Measurements from ENCODE around the gene SLC38A7. TPM values are rescaled to one million over a fixed set of nuclear protein-coding genes. Genes with fewer than 3 reads are reported as not detected.

Gene SLC38A7, protein sequence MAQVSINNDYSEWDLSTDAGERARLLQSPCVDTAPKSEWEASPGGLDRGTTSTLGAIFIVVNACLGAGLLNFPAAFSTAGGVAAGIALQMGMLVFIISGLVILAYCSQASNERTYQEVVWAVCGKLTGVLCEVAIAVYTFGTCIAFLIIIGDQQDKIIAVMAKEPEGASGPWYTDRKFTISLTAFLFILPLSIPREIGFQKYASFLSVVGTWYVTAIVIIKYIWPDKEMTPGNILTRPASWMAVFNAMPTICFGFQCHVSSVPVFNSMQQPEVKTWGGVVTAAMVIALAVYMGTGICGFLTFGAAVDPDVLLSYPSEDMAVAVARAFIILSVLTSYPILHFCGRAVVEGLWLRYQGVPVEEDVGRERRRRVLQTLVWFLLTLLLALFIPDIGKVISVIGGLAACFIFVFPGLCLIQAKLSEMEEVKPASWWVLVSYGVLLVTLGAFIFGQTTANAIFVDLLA
- total RNA-seq (10 to 100 TPM; 10.2 to 16.8 (median 16.7) TPM), polyA plus RNA-seq (1 to 10 TPM; 3.4 to 5.6 TPM), total RNA-seq (7.3 reads per million, percentile 30 among the genes with 10 or more reads in this experiment)

DNA sequence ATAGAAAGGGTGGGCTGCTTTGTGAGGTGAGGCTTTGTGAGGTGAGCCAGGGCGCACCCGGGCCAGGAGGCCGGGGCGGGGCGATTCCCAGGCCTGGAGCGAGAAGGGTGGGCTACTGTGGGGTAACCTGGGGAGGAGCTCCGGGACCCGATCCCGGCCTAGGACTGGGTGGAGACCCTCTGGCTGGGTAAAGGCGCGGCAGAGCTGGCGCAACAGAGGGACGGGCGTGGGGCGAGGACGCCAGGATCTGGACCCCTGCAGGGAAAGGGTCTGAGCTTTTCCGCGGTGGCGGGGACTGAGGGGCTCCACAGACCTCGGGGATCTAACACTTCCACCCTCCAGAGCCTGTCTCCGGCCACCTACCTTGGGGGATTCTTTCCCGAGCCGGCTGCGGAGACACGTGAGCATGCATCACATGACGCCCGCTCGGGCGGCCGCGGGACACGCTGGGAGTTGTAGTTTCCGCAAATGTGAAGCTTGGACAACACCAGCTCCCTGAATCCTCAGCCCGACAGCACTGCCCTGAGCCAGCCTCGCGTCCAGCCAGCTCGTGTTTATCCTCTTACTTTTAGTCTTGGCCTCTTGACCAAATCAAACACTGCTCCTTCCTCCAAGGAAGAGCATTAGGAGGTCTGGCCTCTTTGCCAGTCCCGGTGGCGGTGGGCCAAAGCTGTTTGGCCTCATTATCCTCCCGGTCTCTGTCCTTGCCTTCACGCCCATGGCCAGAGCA lies at the start of gene SLC38A7:
Gene SLC38A7, minus strand, starts transcription at position 417 of the 730 bp plus-strand sequence. CDS start 4,644 bp downstream, outside the sequence.
- Histone ChIP-seq H3K27ac (ENCODE audit: low read depth, low read length) (peak within 1 kb of the TSS; percentile 71), H3K4me1 (ENCODE audit: control insufficient read depth in 2 of 2, insufficient read depth in 2 of 2, low read length in 2 of 2) (peaks cover 12 to 20% of the 10 kb centered on the region in 2 donors), H3K4me3 (ENCODE audit: low read length) (peak within 1 kb of the TSS; percentile 78), H3K36me3 (ENCODE audit: control insufficient read depth in 2 of 3, insufficient read depth in 3 of 3, low read length in 3 of 3) (peaks cover 0 to 4% (median 0%) of the 10 kb centered on the region in 3 experiments), H3K27me3 (ENCODE audit: control insufficient read depth in 2 of 2, insufficient read depth in 2 of 2, low read length in 2 of 2) (no peaks in the 10 kb centered on the region), H3K9me3 (ENCODE audit: control insufficient read depth in 2 of 3, low read length in 3 of 3) (no peaks in the 10 kb centered on the region)
- ChIA-PET POLR2A (interaction anchor here (0.6 to 0.8 kb wide), 3 partner anchors 13 to 1358 kb away, joined by 3 read pairs; no protein-coding TSS in a partner anchor), CTCF (interaction anchor here (0.5 to 1.3 kb wide), 2 partner anchors 47 to 72 kb away, joined by 3 read pairs; no protein-coding TSS in a partner anchor)
- intact Hi-C loops (cut with micrococcal nuclease) = loop anchor here (1.0 to 5.0 kb wide), 6 partner anchors 50 to 292 kb away; partner anchors contain the start of genes GINS3 (in 2 of the 2), GOT2 (in 2 of the 2) and SETD6 (in 1 of the 2)
- H3K9me3 Mint-ChIP-seq = no peaks in the 10 kb centered on the region
- H3K27me3 Mint-ChIP-seq = peaks cover 0 to 4% (median 0%) of the 10 kb centered on the region in 5 donors
- ATAC-seq (peak; percentile 88), DNase-seq (peak; percentile 49 to 73 (median 60))
- H3K4me3 Mint-ChIP-seq = peak within 1 kb of the TSS; percentile 86 to 95 (median 91)
- peaks cover 0 to 12% (median 0%) of the 10 kb centered on the region in 5 donors for H3K36me3 Mint-ChIP-seq
- peak within 1 kb of the TSS; percentile 52 to 91 (median 86) for H3K27ac Mint-ChIP-seq
- peaks cover 6 to 27% (median 22%) of the 10 kb centered on the region in 7 donors for H3K4me1 Mint-ChIP-seq

DNA sequence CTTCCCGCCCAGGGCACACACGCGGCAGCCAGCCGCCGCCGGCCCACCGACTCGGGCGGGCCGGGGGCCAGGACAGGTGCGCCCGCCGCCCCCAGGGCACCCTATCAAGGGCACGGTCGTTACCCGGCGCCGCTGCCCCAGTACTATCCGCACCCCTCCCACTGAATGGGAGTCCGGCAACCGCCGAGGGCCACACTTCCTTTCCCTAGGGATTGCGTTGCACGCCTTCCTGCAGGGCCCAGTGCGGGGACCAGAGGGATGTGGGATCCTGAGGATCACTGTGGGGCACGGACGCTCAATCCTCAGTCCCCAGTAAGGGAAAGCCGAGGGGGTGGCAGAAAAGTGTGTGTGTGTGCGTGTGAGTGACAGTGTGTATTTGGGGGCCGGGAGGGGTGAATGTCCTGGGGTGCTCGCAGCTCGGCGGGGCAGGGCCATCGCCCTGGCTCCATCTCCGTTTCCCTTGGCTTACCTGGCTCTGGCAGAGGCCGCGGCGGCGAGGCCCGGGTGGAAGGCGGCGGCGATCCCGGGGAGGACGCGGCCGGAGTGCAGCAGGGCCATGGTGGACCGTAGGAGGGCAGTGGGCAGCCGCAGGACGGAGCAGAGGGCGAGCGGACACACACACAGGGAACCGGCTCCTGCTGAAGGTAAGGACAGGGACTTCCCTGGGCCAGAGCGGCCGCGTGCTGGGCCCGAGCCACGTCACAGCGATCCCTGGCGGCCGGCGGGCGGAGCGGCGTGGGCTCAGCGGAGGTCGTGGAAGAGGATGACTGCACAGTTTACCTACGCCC lies 49.3 kb upstream of the SLC38A7 start, which contains the start of gene GOT2:
Gene GOT2, minus strand, starts transcription at position 646 of the 788 bp plus-strand sequence. Its CDS starts 88 bp downstream, at position 558.
- Mint-ChIP-seq H3K27ac (peak within 1 kb of the TSS; percentile 31 to 95 (median 91)), H3K9me3 (no peaks in the 10 kb centered on the region), H3K36me3 (peaks cover 0 to 6% (median 0%) of the 10 kb centered on the region in 5 donors), H3K27me3 (peaks cover 0 to 3% (median 0%) of the 10 kb centered on the region in 5 donors), H3K4me1 (peaks cover 16 to 50% (median 42%) of the 10 kb centered on the region in 7 donors), H3K4me3 (peak within 1 kb of the TSS; percentile 93 to 99 (median 98))
- H3K27me3 ChIP-seq (ENCODE audit: control insufficient read depth in 2 of 2, insufficient read depth in 2 of 2, low read length in 2 of 2) = no peaks in the 10 kb centered on the region
- CTCF ChIA-PET = interaction anchor here (0.6 to 2.6 kb wide), 2 partner anchors 22 to 244 kb away, joined by 3 to 9 read pairs; no protein-coding TSS in a partner anchor
- H3K9me3 ChIP-seq (ENCODE audit: control insufficient read depth in 2 of 3, low read length in 3 of 3) = no peaks in the 10 kb centered on the region
- peak within 1 kb of the TSS; percentile 79 for H3K27ac ChIP-seq (ENCODE audit: low read depth, low read length)
- peaks cover 9 to 15% of the 10 kb centered on the region in 2 donors for H3K4me1 ChIP-seq (ENCODE audit: control insufficient read depth in 2 of 2, insufficient read depth in 2 of 2, low read length in 2 of 2)
- peak within 1 kb of the TSS; percentile 83 for H3K4me3 ChIP-seq (ENCODE audit: low read length)
- intact Hi-C loops (cut with micrococcal nuclease) = loop anchor here (1.0 to 5.0 kb wide), 10 partner anchors 22 to 605 kb away; partner anchors contain the start of genes CFAP20 (in 2 of the 2), GINS3 (in 2 of the 2), SETD6 (in 2 of the 2) and SLC38A7 (in 2 of the 2)
- peaks cover 0 to 6% (median 0%) of the 10 kb centered on the region in 3 experiments for H3K36me3 ChIP-seq (ENCODE audit: control insufficient read depth in 2 of 3, insufficient read depth in 3 of 3, low read length in 3 of 3)
- ATAC-seq (peak; percentile 99), DNase-seq (peak; percentile 61 to 87 (median 77))
- POLR2A ChIA-PET = no interaction called here

DNA sequence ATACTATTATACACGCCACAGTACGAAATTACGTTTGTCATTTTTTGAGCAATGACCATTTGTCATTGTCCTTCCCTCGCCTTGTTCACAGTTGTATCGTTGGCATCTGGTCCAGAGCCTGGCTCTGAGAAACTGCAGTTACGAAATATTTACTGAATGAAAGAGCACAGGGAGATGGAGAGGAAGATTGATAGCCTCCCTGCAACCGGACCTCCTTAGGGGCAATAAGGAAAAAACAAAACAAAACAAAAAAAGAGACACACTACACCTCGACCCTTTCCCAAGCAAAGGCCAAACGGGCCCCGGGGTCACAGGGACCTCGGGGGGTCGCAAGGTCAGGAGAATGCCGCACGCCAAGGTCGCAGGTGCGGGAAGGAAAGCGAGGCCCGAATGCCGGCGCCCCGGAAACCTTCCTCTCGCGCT lies 48.7 kb upstream of the SLC38A7 start:
- peak overlapping the region; percentile 81 to 99 (median 96) for H3K4me3 Mint-ChIP-seq
- Histone ChIP-seq H3K4me1 (ENCODE audit: control insufficient read depth in 2 of 2, insufficient read depth in 2 of 2, low read length in 2 of 2) (peaks cover 9 to 15% of the 10 kb centered on the region in 2 donors), H3K4me3 (ENCODE audit: low read length) (peak overlapping the region; percentile 83), H3K27me3 (ENCODE audit: control insufficient read depth in 2 of 2, insufficient read depth in 2 of 2, low read length in 2 of 2) (no peaks in the 10 kb centered on the region), H3K27ac (ENCODE audit: low read depth, low read length) (peak overlapping the region; percentile 79), H3K36me3 (ENCODE audit: control insufficient read depth in 2 of 3, insufficient read depth in 3 of 3, low read length in 3 of 3) (peaks cover 0 to 6% (median 0%) of the 10 kb centered on the region in 3 experiments), H3K9me3 (ENCODE audit: control insufficient read depth in 2 of 3, low read length in 3 of 3) (no peaks in the 10 kb centered on the region)
- H3K27me3 Mint-ChIP-seq = no peaks in the 10 kb centered on the region
- intact Hi-C loops (cut with micrococcal nuclease) = loop anchor here in 1 of 2 donors (5.0 kb wide), 1 partner anchor 341 kb away; the partner anchor contains the start of gene GINS3
- ChIA-PET CTCF (interaction anchor here (2.6 kb wide), 1 partner anchor 23 kb away, joined by 9 read pairs; no protein-coding TSS in a partner anchor), POLR2A (interaction anchor here (0.6 kb wide), 1 partner anchor 101 kb away, joined by 3 read pairs; no protein-coding TSS in a partner anchor)
- DNase-seq (peak in 1 of 9 donors; percentile 18), ATAC-seq (no peak)
- no peaks in the 10 kb centered on the region for H3K9me3 Mint-ChIP-seq
- H3K36me3 Mint-ChIP-seq = peaks cover 0 to 6% (median 0%) of the 10 kb centered on the region in 5 donors
- H3K27ac Mint-ChIP-seq = peak overlapping the region; percentile 24 to 93 (median 71)
- H3K4me1 Mint-ChIP-seq = peaks cover 16 to 52% (median 43%) of the 10 kb centered on the region in 7 donors

DNA sequence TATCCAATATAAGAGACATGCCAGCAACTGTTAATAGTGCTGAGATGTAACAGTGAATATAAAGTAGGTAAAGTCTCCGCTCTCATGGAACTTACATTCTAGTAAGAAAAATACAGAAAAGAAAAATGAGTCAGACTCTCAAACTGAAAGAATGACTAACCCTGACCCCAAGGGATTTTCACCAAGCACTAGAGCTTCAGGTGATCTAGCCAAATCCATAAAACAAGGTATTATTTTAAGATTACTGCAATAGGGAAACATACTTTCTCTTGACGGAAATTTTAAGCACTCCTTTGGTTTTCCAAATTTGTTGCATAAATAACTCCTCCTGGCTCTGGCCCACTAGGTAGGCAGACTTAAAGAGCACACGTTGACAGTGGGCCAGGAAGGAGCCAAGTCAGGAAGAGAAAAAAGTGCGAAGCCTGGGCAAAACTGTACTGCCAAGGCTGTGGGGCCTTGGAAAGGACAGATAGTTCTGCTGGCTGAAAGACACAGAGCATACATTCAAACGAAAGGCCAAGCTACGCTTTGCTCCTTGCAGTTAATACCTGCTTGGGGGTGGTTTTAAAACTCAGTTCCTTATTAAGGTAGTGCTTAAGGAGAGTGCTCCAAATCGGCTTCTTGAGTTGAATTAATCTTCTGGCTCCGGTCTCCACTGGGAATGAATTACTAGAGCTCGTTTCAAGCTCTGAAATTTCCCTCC lies 48.1 kb upstream of the SLC38A7 start:
- Mint-ChIP-seq H3K27ac (peak overlapping the region; percentile 31 to 93 (median 71)), H3K27me3 (no peaks in the 10 kb centered on the region), H3K36me3 (peaks cover 0 to 6% (median 0%) of the 10 kb centered on the region in 5 donors), H3K4me1 (peaks cover 16 to 52% (median 44%) of the 10 kb centered on the region in 7 donors), H3K4me3 (peak overlapping the region; percentile 81 to 99 (median 96)), H3K9me3 (no peaks in the 10 kb centered on the region)
- intact Hi-C loops (cut with micrococcal nuclease) = loop anchor here in 1 of 2 donors (5.0 kb wide), 1 partner anchor 340 kb away; the partner anchor contains the start of gene GINS3
- Histone ChIP-seq H3K4me1 (ENCODE audit: control insufficient read depth in 2 of 2, insufficient read depth in 2 of 2, low read length in 2 of 2) (peaks cover 9 to 15% of the 10 kb centered on the region in 2 donors), H3K9me3 (ENCODE audit: control insufficient read depth in 2 of 3, low read length in 3 of 3) (no peaks in the 10 kb centered on the region), H3K4me3 (ENCODE audit: low read length) (peak overlapping the region; percentile 83), H3K36me3 (ENCODE audit: control insufficient read depth in 2 of 3, insufficient read depth in 3 of 3, low read length in 3 of 3) (peaks cover 0 to 6% (median 0%) of the 10 kb centered on the region in 3 experiments), H3K27ac (ENCODE audit: low read depth, low read length) (peak overlapping the region; percentile 79), H3K27me3 (ENCODE audit: control insufficient read depth in 2 of 2, insufficient read depth in 2 of 2, low read length in 2 of 2) (no peaks in the 10 kb centered on the region)
- DNase-seq = no peak
- ChIA-PET CTCF (interaction anchor here (2.6 kb wide), 1 partner anchor 23 kb away, joined by 9 read pairs; no protein-coding TSS in a partner anchor), POLR2A (interaction anchor here (0.6 kb wide), 1 partner anchor 100 kb away, joined by 3 read pairs; no protein-coding TSS in a partner anchor)
- ATAC-seq = no peak
